Activated T-cell treated with anti-CD3 and anti-CD28 coated beads, Interleukin-2, amount 50 U/mL, for 1 hour (primary cell): ENCODE data around the gene MYRFL.
"Not testable (repeated sequence)": the region's sequence is repeated elsewhere in the genome, so short reads cannot be mapped to it uniquely, and the experiment has no call there.

Source experiments
- DNase-seq: peaks from one replicate; pipeline ENCODE4 v3.0.0-alpha.2; 2020

MYRFL gene

GRCh38 chr12:69824966-69825560 is at the start of gene MYRFL:
MYRFL (plus strand) TSS chr12:69825227; CDS start chr12:69825518, 291 bp downstream.
- no peak for DNase-seq

- DNase-seq = no peak
Measured at GRCh38 chr12:69779928-69780327, 45.1 kb upstream of the MYRFL start.

GRCh38 chr12:69783365-69783764 is 41.7 kb upstream of the MYRFL start:
- DNase-seq = no peak

- DNase-seq = no peak
Measured at GRCh38 chr12:69789351-69789750, 35.7 kb upstream of the MYRFL start.

- no peak for DNase-seq
Measured at GRCh38 chr12:69792533-69792932, 32.5 kb upstream of the MYRFL start.

GRCh38 chr12:69807101-69807897 is 17.7 kb upstream of the MYRFL start:
- DNase-seq = not testable (repeated sequence)

GRCh38 chr12:69810870-69811498 is 14.0 kb upstream of the MYRFL start:
- DNase-seq = no peak

GRCh38 chr12:69816082-69816481 is 8.9 kb upstream of the MYRFL start:
- DNase-seq = no peak

GRCh38 chr12:69821032-69821455 is 4.0 kb upstream of the MYRFL start:
- no peak for DNase-seq

GRCh38 chr12:69821456-69822159 is 3.4 kb upstream of the MYRFL start:
- no peak for DNase-seq

- DNase-seq = no peak
Measured at GRCh38 chr12:69822201-69822860, 2.7 kb upstream of the MYRFL start.

- DNase-seq = no peak
Measured at GRCh38 chr12:69824028-69824427, 999 bp upstream of the MYRFL start.

- DNase-seq = no peak
Measured at GRCh38 chr12:69828897-69829296, 3.9 kb downstream of the MYRFL start.

GRCh38 chr12:69833696-69834095 is 8.7 kb downstream of the MYRFL start:
- DNase-seq = no peak

- DNase-seq = no peak
Measured at GRCh38 chr12:69834147-69834546, 9.1 kb downstream of the MYRFL start.

GRCh38 chr12:69834576-69834975 is 9.5 kb downstream of the MYRFL start:
- DNase-seq = no peak

- no peak for DNase-seq
Measured at GRCh38 chr12:69835081-69835480, 10.1 kb downstream of the MYRFL start.

- no peak for DNase-seq
Measured at GRCh38 chr12:69836015-69836414, 11.0 kb downstream of the MYRFL start.

- DNase-seq = no peak
Measured at GRCh38 chr12:69837191-69837590, 12.2 kb downstream of the MYRFL start.

GRCh38 chr12:69837657-69838415 is 12.8 kb downstream of the MYRFL start:
- DNase-seq = no peak

GRCh38 chr12:69840727-69841126 is 15.7 kb downstream of the MYRFL start:
- DNase-seq = no peak

GRCh38 chr12:69843608-69844007 is 18.6 kb downstream of the MYRFL start:
- no peak for DNase-seq
